Measurements from ENCODE around the gene ACP3.
"Not testable (repeated sequence)": the region's sequence is repeated elsewhere in the genome, so short reads cannot be mapped to it uniquely, and the experiment has no call there.

ACP3 gene

GRCh38 chr3:132381348-132381944 is 64.2 kb downstream of the ACP3 start:
- Histone ChIP-seq H3K9me3 (ENCODE audit: severe bottlenecking) (no peaks in the 10 kb centered on the region), H3K27me3 (ENCODE audit: insufficient read depth, poor library complexity, severe bottlenecking) (no peaks in the 10 kb centered on the region), H3K36me3 (ENCODE audit: low read depth) (no peaks in the 10 kb centered on the region), H3K4me3 (ENCODE audit: severe bottlenecking) (no peak overlapping the region), H3K27ac (ENCODE audit: poor library complexity, severe bottlenecking) (no peak overlapping the region), H3K4me1 (ENCODE audit: insufficient read depth, poor library complexity, severe bottlenecking) (no peaks in the 10 kb centered on the region)
- ATAC-seq (ENCODE audit: low read depth) (no peak), DNase-seq (ENCODE audit: low spot score) (no peak)
- TF ChIP-seq CTCF (IDR thresholded peaks at IDR 0.05; ENCODE audit: poor library complexity, severe bottlenecking) = no peak

GRCh38 chr3:132382267-132382666 is 65.1 kb downstream of the ACP3 start:
- ATAC-seq (ENCODE audit: low read depth) = no peak
- no peaks in the 10 kb centered on the region for H3K36me3 ChIP-seq (ENCODE audit: low read depth)
- H3K27ac ChIP-seq (ENCODE audit: poor library complexity, severe bottlenecking) = no peak overlapping the region
- no peaks in the 10 kb centered on the region for H3K27me3 ChIP-seq (ENCODE audit: insufficient read depth, poor library complexity, severe bottlenecking)
- H3K9me3 ChIP-seq (ENCODE audit: severe bottlenecking) = no peaks in the 10 kb centered on the region
- no peak for TF ChIP-seq CTCF (IDR thresholded peaks at IDR 0.05; ENCODE audit: poor library complexity, severe bottlenecking)
- DNase-seq (ENCODE audit: low spot score) = no peak
- H3K4me3 ChIP-seq (ENCODE audit: severe bottlenecking) = no peak overlapping the region
- H3K4me1 ChIP-seq (ENCODE audit: insufficient read depth, poor library complexity, severe bottlenecking) = no peaks in the 10 kb centered on the region

- no peak for TF ChIP-seq CTCF (IDR thresholded peaks at IDR 0.05; ENCODE audit: poor library complexity, severe bottlenecking)
- H3K27me3 ChIP-seq (ENCODE audit: insufficient read depth, poor library complexity, severe bottlenecking) = no peaks in the 10 kb centered on the region
- H3K4me1 ChIP-seq (ENCODE audit: insufficient read depth, poor library complexity, severe bottlenecking) = no peaks in the 10 kb centered on the region
- no peak for ATAC-seq (ENCODE audit: low read depth)
- no peaks in the 10 kb centered on the region for H3K36me3 ChIP-seq (ENCODE audit: low read depth)
- no peak overlapping the region for H3K27ac ChIP-seq (ENCODE audit: poor library complexity, severe bottlenecking)
- no peak overlapping the region for H3K4me3 ChIP-seq (ENCODE audit: severe bottlenecking)
- no peaks in the 10 kb centered on the region for H3K9me3 ChIP-seq (ENCODE audit: severe bottlenecking)
- DNase-seq (ENCODE audit: low spot score) = no peak
Observed at GRCh38 chr3:132382688-132383194, 65.5 kb downstream of the ACP3 start.

DNA sequence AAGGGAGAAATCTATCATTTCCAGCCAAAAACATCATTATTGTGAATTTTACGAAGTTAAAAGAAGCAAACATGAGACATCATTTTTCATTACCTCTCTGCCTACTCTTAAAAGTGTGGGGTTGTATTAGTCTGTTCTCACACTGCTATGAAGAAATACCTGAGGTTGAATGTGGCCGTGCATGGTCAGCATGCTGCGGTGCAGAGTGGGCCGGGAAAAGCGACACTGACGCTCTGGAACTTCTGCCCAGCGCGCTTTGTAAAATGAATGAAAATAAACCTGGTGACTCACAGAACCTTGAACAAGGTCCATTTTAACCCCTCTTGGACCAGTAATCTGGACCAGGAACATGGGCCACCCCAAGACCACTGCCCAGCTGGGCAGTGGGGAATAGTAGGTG is 69.1 kb downstream of the ACP3 start:
- no peak overlapping the region for H3K4me3 ChIP-seq (ENCODE audit: severe bottlenecking)
- no peak for ATAC-seq (ENCODE audit: low read depth)
- DNase-seq (ENCODE audit: low spot score) = no peak

GRCh38 chr3:132392675-132393074 is 75.5 kb downstream of the ACP3 start:
- H3K27me3 ChIP-seq (ENCODE audit: insufficient read depth, poor library complexity, severe bottlenecking); H3K4me1 ChIP-seq (ENCODE audit: insufficient read depth, poor library complexity, severe bottlenecking); H3K4me3 ChIP-seq (ENCODE audit: severe bottlenecking); ATAC-seq (ENCODE audit: low read depth); H3K9me3 ChIP-seq (ENCODE audit: severe bottlenecking); DNase-seq (ENCODE audit: low spot score); H3K36me3 ChIP-seq (ENCODE audit: low read depth); H3K27ac ChIP-seq (ENCODE audit: poor library complexity, severe bottlenecking): not testable (repeated sequence)

More for the DNA sequence above, 69.1 kb downstream of the ACP3 start:
- H3K36me3 ChIP-seq (ENCODE audit: low read depth) = no peaks in the 10 kb centered on the region
- H3K9me3 ChIP-seq (ENCODE audit: severe bottlenecking) = no peaks in the 10 kb centered on the region
- H3K27ac ChIP-seq (ENCODE audit: poor library complexity, severe bottlenecking) = no peak overlapping the region
- H3K27me3 ChIP-seq (ENCODE audit: insufficient read depth, poor library complexity, severe bottlenecking) = no peaks in the 10 kb centered on the region
- no peak for TF ChIP-seq CTCF (IDR thresholded peaks at IDR 0.05; ENCODE audit: poor library complexity, severe bottlenecking)
- H3K4me1 ChIP-seq (ENCODE audit: insufficient read depth, poor library complexity, severe bottlenecking) = no peaks in the 10 kb centered on the region
